ENCODE results near the gene UBAC1.

UBAC1 gene

DNA sequence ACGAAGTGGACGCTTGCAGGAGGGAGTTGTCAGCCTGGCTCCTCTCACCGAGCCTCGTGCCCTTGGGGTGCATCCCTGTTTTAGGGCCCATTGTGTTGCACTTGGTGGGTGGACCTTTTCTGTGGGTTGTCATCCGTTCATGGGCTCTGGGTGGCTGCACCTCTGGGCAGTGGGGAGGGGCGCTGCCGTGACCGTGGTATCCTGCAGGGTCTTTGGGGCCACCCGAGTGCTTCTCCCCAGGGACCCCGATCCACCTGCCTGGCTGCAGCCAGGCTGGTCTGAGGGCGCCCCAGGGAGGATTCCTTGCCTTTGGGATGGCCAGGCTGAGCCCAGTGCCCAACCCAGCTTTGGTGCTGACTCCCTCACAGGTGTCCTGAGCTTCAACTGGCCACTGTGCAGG is 41.0 kb upstream of the UBAC1 start:
- DNase-seq (ENCODE audit: low read depth), result no peak
- TF ChIP-seq, protein P1, sequence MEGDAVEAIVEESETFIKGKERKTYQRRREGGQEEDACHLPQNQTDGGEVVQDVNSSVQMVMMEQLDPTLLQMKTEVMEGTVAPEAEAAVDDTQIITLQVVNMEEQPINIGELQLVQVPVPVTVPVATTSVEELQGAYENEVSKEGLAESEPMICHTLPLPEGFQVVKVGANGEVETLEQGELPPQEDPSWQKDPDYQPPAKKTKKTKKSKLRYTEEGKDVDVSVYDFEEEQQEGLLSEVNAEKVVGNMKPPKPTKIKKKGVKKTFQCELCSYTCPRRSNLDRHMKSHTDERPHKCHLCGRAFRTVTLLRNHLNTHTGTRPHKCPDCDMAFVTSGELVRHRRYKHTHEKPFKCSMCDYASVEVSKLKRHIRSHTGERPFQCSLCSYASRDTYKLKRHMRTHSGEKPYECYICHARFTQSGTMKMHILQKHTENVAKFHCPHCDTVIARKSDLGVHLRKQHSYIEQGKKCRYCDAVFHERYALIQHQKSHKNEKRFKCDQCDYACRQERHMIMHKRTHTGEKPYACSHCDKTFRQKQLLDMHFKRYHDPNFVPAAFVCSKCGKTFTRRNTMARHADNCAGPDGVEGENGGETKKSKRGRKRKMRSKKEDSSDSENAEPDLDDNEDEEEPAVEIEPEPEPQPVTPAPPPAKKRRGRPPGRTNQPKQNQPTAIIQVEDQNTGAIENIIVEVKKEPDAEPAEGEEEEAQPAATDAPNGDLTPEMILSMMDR (IDR thresholded peaks at IDR 0.05; ENCODE audit: insufficient read depth, low read depth, low read length, missing control alignments), result no peak
- H3K4me3 ChIP-seq (ENCODE audit: low read depth, low read length), result no peak overlapping the region

GRCh38 chr9:136001231-136001630 is 40.1 kb upstream of the UBAC1 start:
- TF ChIP-seq, protein P1 (IDR thresholded peaks at IDR 0.05; ENCODE audit: insufficient read depth, low read depth, low read length, missing control alignments), result no peak
- no peak overlapping the region for H3K4me3 ChIP-seq (ENCODE audit: low read depth, low read length)
- DNase-seq (ENCODE audit: low read depth), result no peak

DNA sequence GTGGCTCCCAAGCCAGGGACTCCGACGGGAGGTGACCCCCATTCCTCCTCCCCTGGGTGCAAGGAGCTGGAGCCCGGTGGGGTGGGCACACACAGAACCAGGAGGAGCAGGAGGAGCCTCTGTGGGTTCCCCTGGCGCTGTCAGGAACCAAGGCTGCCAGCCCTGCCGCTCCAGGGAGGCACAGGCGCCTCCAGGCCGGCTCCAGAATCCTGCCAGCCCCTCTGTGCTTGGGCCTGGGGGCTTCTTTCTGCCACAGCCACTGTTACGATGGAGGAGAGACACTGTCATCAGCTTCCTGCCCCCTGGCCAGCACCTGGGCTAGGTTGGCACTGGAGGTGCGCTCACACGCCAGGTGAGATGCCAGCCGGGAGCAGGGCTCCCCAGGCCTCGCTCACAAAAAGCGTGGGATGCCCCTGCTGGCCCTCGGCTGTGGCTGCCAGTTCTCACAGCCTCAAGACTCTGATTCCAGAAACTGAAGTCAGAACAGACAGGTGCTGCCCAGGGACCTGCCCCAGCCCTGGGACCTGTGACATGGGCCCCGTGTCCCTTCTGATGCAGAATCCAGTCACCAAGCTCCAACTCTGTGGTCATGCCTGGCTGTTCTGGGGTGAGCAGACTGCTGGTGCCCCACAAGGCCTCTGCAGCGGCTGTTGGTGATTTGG is 37.4 kb upstream of the UBAC1 start:
- DNase-seq (ENCODE audit: low read depth), result no peak
- H3K4me3 ChIP-seq (ENCODE audit: low read depth, low read length), result no peak overlapping the region
- TF ChIP-seq, protein P1 (IDR thresholded peaks at IDR 0.05; ENCODE audit: insufficient read depth, low read depth, low read length, missing control alignments), result no peak

GRCh38 chr9:135998016-135998380 is 36.8 kb upstream of the UBAC1 start:
- no peak overlapping the region for H3K4me3 ChIP-seq (ENCODE audit: low read depth, low read length)
- DNase-seq (ENCODE audit: low read depth), result no peak
- TF ChIP-seq, protein P1 (IDR thresholded peaks at IDR 0.05; ENCODE audit: insufficient read depth, low read depth, low read length, missing control alignments), result no peak

DNA sequence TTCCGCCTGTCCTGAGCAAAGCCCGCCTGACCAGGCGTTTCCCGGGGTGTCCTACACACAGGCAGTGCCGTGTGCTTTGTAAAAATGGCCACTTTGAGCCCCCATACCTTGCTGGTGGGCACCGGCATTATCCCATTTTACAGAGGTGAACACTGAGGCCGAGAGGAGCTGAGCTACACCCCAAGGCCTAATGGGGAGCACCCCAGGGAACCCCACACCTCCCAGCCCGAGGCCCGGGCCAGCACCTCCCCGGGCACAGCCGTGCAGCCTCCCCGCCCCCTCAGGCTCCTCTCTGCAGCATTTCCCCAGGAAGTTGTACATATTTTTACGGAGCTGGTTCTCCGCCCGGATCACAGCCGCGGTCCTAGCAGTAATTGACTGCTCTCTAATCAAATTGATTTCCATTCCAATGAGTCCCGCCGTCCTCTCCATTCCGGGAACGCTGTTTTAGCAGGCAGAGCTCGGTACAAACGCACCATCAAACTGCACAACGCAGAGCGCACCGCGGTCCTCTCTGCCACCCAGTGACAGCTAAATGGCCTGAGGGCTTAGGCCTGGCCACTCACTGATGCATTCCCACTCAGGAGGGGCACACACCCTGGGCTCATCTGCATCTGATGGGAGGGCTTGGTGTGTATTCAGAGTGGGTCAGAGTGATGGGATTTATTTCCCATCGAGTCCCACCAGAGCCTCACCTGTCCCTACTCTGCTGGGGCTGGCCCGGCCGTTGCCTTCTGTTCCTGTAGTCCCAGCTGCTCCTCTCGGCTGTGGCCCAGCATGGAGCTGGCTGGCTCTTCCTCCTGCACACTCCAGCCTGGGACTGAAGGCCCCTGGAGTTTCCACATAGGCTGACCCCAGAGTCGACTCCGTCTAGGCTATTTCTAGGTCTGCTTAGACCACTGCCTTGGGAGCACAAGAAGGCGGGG is 36.2 kb upstream of the UBAC1 start:
- no peak for DNase-seq (ENCODE audit: low read depth)
- TF ChIP-seq, protein P1 (IDR thresholded peaks at IDR 0.05; ENCODE audit: insufficient read depth, low read depth, low read length, missing control alignments), result no peak
- no peak overlapping the region for H3K4me3 ChIP-seq (ENCODE audit: low read depth, low read length)

GRCh38 chr9:135995816-135996215 is 34.6 kb upstream of the UBAC1 start:
- TF ChIP-seq, protein P1 (IDR thresholded peaks at IDR 0.05; ENCODE audit: insufficient read depth, low read depth, low read length, missing control alignments), result no peak
- DNase-seq (ENCODE audit: low read depth), result no peak
- H3K4me3 ChIP-seq (ENCODE audit: low read depth, low read length), result no peak overlapping the region
